HG02973 (cell line): ENCODE results near the gene ANO8.
A peak's percentile ranks its signal among the peaks of the same experiment; 100 is the strongest.
"Not testable (repeated sequence)": the region's sequence is repeated elsewhere in the genome, so short reads cannot be mapped to it uniquely, and the experiment has no call there.

Source experiments
- ATAC-seq: cut with Tn5 transposase; IDR thresholded peaks from one replicate; pipeline ENCODE4 v1.9.1; 2021; ENCODE audit warnings: moderate library complexity; ENCODE audit not compliant: unreplicated experiment

ANO8 gene

DNA sequence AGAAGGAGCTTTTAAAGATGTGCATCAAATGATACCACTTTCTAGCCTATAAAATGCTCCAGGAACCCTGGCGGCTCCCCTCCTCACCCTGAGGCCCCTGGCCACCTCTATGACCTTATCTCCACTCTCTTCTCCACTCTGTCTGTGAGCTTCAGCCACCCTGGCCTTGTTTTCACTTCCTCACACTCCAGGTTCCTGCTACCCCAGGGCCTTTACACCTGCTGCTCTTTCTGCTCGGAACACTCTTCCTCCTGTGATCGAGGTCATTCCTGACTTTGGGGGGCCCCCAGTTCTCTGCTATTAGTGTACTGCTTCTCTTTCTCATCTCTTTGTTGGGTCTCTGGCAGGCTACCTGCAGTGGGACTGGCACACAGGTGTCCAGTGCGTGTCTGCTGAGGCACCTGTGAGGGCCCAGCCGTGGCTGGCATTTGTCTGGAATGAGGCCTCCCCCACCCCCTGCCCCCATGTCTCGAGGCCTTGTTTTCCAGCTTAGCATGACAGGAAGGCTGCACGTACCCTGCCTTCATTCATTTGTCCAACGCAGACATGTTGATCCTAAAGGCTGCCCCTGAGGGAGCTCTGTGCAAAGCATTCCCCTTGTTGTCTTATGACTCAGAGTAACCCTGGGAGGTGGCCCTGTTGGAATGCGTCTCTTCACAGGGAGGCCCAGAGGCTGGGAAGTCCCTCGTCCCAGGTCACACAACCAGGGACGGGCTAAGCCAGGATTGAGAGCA lies 23.0 kb downstream of the ANO8 start:
- ATAC-seq, result no peak

DNA sequence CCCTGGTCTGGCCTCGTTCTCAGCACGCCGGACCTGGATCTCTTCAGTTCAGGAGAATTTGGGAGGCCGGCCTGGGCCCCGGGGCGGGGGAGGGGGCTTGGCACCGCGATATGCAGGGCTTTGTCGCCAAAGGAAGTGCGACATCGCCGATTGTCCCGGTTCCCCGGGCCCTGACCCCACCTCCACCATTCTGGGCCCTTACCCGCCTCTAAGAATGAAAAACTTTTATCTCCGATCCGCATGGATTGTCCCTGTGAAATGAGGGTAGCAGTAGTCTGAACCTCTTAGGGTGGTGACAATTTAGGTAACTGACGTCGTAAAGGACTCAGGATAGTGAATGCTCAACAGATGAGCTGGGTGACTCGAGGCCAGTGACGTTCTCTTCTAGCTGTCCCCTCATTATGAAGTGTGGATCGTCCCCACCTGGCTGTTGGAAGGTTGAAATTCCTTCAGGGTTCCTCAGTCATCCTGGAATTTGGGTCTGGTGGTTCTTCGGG lies 24.6 kb downstream of the ANO8 start:
- no peak for ATAC-seq

DNA sequence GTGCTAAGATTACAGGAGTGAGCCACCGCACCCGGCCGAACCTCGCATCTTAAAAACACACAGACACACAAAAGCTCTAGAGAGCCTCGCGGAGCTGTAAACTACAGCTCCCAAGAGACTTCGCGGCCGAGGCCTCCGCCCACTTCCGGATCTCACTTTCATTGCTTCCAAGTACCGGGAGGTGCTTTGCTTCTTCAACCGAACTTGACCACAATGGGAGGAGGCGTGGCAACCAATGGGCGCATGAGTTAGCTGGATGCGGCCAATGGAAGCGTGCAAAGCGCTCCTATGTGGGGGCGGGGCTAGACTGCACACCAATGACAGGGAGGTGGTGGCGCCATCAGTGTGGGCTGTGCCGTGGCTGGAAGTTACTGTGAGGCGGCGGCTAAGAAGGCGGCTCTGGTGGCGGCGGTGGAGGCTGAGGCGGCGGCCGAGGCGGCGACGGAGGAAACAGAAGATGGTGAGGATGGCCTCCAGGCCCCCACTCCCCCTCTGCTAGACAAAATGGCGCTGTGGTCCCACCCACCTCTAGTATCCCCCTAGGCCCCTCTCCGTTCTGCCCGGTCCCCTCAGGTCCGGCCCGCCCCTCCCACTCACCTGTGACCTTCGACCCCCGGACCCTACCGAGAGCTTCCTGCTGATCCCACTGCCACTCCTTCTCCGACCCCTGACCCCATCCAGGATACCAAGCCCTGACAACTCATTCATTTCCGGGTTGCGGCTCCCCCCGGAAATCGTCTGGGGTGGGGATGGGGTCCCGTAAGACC lies 25.3 kb downstream of the ANO8 start, which contains the start of gene DDA1:
Gene DDA1, plus strand, starts transcription at position 366 of the 767 bp plus-strand sequence. Its CDS starts 92 bp downstream, at position 458.
- peak; percentile 42 for ATAC-seq

DNA sequence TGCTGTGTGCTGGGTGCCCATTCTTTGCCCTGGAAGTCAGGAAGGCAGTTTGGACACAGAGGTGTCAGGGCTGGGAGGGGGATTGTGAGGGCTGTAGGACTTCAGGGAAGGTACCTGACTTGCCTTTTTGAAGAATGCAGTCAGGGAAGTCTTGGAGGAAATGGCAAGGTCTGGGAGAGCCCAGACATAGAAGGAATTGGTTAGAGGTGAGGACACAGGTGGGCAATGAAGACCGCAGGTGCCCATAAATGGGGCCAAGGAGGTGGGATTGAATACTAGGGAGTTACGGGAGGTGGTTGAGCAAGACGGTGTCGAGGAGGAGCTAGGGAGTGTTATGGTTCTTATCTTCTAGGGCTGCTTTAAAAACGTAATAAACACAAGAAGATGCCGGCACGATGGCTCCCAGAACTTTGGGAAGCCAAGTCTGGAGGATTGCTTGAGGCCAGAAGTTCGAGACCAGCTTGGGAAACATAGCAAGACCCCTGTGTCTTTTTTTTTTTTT lies 26.7 kb downstream of the ANO8 start:
- ATAC-seq, result no peak

DNA sequence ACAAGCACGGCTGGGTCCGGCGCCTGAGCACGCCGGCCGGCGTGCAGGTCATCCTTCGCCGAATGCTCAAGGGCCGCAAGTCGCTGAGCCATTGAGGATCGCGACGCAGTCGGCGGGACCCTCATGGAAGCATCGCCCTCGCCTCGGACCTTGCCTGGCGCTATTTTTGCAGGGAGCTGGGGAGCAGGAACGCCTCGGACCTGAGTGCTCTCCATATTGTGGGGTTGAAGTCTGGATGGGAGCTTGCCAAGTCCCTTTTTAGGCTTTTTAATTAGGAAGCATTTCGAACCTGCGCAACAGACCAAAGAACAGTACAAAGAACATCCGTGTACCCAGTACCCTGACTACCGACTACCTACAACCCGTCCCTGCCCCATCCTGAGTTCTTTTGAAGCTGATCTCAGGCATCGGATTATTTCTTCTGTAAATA lies 28.4 kb downstream of the ANO8 start:
- no peak for ATAC-seq

DNA sequence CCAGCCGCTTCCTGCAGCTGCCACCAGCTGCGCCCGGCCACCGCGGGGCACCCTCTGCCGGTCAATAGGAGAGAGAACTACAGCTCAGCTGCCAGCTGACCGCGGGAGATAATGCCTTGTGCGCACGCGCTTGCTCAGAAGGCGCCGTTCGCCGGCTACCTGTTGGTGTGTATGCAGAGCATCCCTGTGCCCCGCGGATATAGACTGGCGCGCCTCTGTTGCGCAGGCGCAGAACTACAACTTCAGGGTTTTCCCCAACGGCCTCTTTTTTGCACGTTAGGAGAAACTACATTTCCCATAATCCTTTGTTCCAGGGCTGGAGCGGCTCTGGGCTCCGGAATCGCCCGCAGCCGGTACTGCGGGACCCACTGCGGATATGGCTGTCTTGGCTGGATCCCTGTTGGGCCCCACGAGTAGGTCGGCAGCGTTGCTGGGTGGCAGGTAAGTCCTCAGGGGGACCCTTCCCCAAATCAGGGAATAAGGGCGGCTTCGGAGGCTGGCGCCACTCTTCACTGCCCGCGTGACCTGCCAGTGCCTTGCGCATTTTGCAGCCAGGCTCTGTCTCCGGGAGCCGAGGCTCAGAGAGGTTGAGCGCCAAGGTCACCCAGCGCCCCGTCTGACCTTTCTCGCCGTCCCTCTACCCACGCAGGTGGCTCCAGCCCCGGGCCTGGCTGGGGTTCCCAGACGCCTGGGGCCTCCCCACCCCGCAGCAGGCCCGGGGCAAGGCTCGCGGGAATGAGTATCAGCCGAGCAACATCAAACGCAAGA lies 29.0 kb downstream of the ANO8 start, which contains the start of gene MRPL34:
Gene MRPL34, plus strand, starts transcription at position 356 of the 768 bp plus-strand sequence. Its CDS starts 21 bp downstream, at position 377.
- ATAC-seq, result peak; percentile 49

DNA sequence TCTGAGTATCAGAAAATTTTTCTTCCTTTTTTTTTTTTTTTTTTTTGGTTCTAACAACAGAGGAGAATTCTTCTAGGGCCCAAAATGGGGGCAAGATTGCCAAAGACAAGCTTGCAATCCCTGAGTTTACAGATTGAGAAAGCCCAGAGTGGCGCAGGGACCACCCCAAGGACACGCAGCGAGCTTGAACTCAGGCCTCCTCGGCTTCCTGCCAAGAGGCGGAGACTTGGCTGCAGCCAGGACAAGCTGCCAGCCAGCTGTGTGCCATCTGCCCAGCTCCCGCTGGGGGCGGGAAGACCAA lies 29.5 kb downstream of the ANO8 start:
- ATAC-seq, result no peak

DNA sequence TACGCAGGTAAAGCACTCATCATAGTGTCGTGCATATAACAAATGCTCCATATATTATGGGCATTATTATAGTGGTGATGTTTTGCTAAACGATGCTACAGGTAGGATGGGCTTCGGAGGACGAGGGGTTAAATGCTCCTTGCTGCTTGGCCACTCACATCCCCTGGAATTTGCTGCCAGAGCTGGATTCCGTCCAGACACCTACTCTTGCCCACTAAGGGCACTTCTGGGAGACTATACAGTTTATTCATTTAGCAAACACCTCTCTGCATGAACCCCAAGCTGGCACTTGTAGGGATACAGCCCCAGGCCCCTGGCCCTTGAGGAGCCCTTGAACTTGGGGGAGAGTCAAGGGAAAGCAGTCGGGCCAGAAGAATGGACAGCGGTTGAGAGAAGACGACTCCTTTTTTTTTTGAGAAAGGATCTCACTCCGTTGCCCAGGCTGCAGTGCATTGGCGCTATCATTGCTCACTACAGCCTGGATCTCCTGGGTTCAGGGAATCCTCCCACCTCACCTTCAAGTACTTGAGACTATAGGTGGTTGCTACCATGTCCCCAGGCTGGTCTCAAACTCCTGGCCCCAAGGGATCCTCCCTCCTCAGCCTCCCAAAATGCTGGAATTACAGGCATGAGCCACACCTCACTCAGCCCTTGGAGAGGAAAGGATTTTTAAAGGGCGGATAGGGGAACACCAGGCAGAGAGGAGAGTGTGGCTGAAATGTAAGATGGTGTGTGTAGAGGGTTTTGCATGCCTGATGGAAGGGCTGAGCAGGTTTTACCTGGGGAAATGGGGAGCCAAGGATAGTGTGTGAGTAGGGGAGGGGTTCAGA lies 30.1 kb downstream of the ANO8 start:
- no peak for ATAC-seq

DNA sequence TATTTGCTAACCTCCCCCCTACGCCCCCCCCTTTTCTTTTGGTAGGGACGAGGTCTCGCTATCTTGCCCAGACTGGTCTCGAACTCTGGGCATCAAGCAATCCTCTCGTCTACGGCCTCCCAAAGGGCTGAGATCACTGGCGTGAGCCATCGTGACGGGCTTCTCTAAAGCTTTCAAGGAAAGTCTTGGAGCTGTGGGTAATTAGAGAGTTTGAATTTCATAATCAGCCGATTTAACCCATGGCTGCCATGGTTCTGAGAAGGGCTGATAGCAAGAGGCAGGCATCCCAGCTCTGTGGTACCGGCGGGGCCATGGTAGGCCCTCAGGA lies 30.8 kb downstream of the ANO8 start:
- ATAC-seq, result no peak

DNA sequence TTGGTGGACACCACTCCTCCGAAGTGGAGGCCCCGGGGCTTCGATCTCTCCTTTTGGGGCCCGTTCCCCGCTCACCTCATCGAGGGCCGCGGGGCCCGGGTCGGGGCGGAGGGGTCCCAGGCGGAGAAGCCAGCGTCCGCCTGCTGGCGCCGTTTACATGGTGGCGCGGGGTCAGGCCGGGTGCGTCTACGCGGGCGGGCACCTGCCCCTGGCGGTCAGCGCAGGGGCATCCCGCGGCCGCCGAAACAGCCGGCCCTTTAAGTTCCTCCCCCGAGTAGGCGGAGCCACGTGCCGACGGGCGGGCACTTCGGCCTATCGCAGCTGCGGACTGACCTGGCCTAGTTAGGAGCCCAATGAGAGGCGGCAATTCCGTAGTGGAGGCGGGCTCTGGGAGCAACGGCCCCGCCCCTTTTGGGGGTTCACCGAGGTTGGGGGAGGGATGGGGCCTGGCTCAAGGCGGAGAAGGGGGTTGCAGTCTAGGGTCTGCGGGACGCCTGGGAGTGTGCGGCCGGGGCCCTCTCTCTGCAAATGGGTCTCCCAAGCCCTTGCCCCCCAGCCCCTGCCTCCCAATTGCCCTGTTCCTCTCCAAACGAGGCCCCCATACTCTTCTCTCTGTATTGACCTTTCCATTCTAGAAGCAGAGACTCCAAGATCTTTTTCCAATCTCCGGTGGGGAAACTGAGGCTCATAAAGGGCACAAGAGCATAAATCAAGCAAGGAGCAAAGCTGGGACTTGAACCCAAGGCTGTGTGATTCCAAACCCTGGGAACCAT lies 31.3 kb downstream of the ANO8 start, which contains the start of gene ABHD8:
Gene ABHD8, minus strand, starts transcription at position 259 of the 773 bp plus-strand sequence. CDS start 1,809 bp downstream, outside the sequence.
- ATAC-seq, result peak; percentile 61

DNA sequence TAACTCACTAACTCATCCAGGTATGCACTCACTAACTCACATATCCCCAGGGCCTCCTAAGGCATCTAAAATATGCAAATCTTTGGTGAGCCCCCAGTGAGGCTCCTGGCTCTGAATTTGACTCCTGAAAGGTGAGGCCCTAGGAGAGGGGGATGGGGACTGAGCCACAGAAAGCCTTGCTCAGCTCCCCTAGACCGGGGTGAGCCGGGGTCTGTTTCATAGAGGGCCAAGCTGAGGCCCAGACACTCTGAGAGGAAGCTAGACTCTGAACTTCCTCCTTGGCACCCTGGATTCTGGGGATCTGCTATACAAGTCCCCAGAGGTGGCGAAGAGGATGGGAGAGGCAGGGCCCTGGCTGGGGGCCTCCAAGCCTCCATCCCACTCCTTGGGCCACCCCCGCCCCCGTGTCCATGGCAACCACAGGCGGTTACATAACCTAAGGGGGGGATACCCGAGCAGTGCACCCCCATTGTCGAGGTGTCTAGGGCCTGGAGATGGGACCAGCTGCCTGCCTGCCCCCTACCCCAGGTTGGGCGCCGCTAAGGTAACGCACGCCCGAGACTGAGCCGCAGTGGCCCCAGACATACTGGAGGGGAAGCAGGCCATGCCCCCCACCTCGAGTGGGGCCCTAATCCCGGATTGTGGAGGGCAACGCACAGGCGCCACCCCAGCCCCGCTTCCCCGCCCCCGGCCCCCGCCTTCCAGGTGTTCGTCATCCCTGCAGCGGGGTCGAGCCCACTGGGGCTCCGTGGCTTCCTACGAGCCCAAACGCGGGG lies 32.1 kb downstream of the ANO8 start:
- no peak for ATAC-seq

DNA sequence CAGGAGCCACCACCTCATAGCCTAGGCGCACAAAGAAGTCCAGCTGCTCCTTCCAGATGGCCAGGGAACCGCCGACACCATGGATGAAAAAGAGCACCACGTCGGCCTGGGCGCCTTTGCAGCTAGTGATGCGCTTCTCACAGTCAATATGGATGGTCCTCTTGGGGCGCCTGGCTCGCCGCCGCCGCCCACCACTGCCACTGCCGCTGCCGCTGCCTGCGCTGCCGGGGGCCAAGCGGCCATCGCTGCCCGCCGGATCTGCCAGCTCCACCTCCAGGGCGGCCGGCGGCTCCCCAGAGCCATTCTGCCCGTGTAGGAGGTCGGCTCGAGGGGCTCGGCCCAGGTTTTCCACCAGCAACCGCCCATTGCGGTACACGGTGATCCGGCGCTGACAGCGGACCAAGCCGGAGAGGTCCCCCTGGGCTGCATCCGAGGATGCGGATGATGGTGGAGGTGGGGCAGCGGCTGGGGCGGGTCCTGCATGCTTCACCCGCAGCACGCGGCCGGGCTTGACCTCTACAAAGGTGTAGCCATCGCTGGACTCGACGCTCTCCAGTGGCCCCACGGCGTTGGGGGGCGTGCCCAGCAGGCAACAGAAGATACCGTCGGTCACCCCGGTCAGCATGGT lies 33.5 kb downstream of the ANO8 start:
- ATAC-seq, result no peak

DNA sequence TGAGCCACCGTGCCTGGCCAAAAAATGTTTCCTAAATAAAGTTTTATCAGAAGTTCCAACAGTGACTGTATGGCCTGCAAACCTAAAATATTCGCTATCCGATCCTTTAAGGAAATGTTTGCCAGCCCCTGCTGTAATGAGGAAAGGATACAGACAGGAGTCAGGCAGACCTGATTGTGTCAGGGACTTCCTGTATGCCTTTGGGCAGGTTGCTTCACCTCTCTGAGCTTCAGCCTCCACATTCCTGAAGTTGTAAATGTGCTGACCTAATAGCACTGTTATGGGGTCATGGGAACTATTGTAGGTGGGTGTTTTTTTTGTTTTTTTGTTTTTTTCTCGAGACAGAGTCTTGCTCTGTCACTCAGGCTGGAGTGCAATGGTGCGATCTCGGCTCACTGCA lies 37.7 kb downstream of the ANO8 start:
- no peak for ATAC-seq

DNA sequence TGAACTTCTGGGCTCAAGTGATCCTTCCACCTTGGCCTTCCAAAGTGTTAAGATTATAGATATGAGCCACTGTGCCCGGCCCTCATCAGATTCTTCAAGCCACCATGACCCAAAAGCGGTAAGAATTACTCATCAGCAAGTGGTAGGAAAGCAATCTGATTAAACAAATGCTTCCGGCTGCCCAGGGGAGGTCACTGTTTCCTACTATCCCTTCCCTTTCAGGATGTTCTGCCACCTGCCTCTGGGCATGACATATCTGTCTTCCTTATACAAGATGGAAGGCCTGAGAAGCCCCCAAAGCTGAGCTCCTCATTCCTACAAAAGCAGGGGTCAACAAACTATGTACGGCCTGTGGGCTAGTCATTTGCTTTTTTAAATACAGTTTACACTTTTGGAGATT lies 38.4 kb downstream of the ANO8 start:
- ATAC-seq, result no peak

DNA sequence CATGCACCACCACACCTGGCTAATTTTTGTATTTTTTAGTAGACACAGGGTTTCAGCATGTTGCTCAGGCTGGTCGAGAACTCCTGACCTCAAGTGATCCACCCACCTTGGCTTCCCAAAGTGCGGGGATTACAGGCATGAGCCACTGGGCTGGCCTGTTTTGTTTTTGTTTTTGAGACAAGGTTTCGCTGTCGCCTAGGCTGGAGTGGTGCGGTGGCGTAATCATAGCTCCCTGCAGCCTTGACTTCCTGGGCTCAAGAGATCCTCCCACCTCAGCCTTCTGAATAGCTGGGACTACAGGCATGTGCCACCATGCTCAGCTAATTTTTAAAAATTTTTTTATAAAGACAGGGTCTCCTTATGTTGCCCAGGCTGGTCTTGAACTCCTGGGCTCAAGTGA lies 39.1 kb downstream of the ANO8 start:
- not testable (repeated sequence) for ATAC-seq

DNA sequence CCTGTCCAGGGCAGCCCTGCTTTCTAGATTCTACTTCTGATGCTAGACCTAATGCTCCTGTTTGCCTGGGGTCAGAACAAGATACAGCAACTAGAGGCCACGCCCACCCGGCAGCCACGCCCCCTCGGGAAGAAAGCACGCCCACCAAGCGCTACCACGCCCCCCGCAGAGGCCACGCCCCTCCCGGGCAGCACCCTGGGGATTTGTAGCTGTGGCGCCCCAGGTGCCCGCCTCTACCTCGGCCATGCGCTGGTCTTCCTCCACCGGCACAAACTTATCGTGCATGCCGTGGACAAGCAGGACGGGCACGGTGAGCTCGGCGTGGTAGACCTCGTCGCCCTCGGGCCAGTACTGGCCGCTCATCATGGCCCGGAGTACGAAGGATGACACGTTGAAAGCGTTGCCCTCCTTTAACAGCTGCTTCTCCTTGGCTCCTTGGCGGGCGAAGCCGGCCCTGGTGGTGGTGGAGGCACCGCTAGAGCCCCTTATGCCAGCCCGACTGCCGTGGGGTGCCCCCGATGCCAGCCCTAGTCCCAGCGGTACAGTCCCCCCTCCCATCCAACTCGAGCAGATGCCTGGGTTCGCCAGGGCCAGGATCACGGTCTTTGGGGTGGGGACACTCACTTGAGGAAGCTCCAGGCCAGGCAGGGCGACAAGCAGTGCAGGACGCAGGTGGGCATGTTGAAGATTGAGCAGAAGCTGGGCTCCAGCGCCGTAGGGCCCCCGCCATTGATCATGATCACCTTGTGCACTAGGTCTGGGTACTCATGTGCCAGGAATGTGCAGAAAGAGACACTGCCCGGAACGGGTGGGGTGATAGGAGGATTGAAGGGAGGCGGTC lies 40.4 kb downstream of the ANO8 start:
- ATAC-seq, result no peak

DNA sequence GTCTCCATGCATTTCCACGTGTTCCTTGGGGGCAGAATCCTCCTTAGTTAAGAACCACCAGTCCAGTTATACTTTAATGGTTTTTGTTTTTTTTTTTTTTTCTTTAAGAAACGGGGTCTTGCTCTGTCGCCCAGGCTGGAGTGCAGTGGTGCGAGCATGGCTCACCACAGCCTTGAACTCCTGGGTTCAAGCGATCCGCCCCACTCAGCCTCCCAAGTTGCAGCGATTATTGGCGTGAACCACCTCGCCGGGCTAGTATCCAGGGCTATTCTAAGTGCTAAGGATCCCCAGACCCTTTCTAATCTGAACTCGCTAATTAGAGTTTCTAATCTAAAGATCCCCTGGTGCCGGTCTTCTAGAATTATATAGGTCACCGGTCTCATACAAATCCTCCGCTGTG lies 41.0 kb downstream of the ANO8 start:
- ATAC-seq, result no peak
